HG03175 (cell line): ENCODE measurements around the gene C3orf62.
"Not testable (repeated sequence)": the region's sequence is repeated elsewhere in the genome, so short reads cannot be mapped to it uniquely, and the experiment has no call there.

Experiments
- ATAC-seq: cut with Tn5 transposase; IDR thresholded peaks from one replicate; pipeline ENCODE4 v1.9.1; 2021; ENCODE audit warnings: mild to moderate bottlenecking, moderate library complexity; ENCODE audit not compliant: unreplicated experiment

C3orf62 gene

GRCh38 chr3:49269443-49270155 lies 7.4 kb downstream of the C3orf62 start:
- ATAC-seq = no peak

GRCh38 chr3:49266410-49267095 lies 10.5 kb downstream of the C3orf62 start:
- ATAC-seq = no peak

- no peak for ATAC-seq
These were observed 11.2 kb downstream of the C3orf62 start for GRCh38 chr3:49265661-49266386.

- no peak for ATAC-seq
These were observed 13.7 kb downstream of the C3orf62 start for GRCh38 chr3:49263159-49263889.

- no peak for ATAC-seq
These were observed 16.2 kb downstream of the C3orf62 start for GRCh38 chr3:49260806-49261324.

- no peak for ATAC-seq
These were observed 19.8 kb downstream of the C3orf62 start for GRCh38 chr3:49257187-49257586.

- no peak for ATAC-seq
These were observed 21.1 kb downstream of the C3orf62 start for GRCh38 chr3:49255718-49256511.

- ATAC-seq = no peak
These were observed 21.9 kb downstream of the C3orf62 start for GRCh38 chr3:49255112-49255511.

- no peak for ATAC-seq
These were observed 23.5 kb downstream of the C3orf62 start for GRCh38 chr3:49253512-49253911.

GRCh38 chr3:49248840-49249227 lies 28.2 kb downstream of the C3orf62 start:
- ATAC-seq = no peak

- no peak for ATAC-seq
These were observed 32.3 kb downstream of the C3orf62 start for GRCh38 chr3:49244581-49245205.

- not testable (repeated sequence) for ATAC-seq
These were observed 36.9 kb downstream of the C3orf62 start for GRCh38 chr3:49240091-49240490.

GRCh38 chr3:49238274-49239127 lies 38.5 kb downstream of the C3orf62 start:
- ATAC-seq = no peak

GRCh38 chr3:49237344-49237743 lies 39.7 kb downstream of the C3orf62 start:
- ATAC-seq = no peak

- no peak for ATAC-seq
These were observed 40.8 kb downstream of the C3orf62 start for GRCh38 chr3:49236226-49236625.

GRCh38 chr3:49228817-49229216 lies 48.2 kb downstream of the C3orf62 start:
- ATAC-seq = not testable (repeated sequence)

GRCh38 chr3:49222002-49222401 lies 55.0 kb downstream of the C3orf62 start:
- ATAC-seq = no peak

GRCh38 chr3:49220985-49221563 lies 56.0 kb downstream of the C3orf62 start:
- ATAC-seq = not testable (repeated sequence)
